GM23248 (cell line): ENCODE measurements around the gene CD27. TPM values are rescaled to one million over a fixed set of nuclear protein-coding genes. Genes with fewer than 3 reads are reported as not detected.

Experiments used
- DNase-seq: peaks from one replicate; pipeline ENCODE4 v3.0.0-alpha.2; 2015
- H2AFZ ChIP-seq: fragments of 200-600 bp; sonication (generic); 2 replicates; pipeline ENCODE4 v1.6.1; 2016; ENCODE audit warnings: antibody characterized with exemption
- H3F3A ChIP-seq: fragments of 200-600 bp; sonication (generic); 2 replicates; pipeline ENCODE4 v1.6.1; 2016; ENCODE audit warnings: mild to moderate bottlenecking, antibody characterized with exemption, mixed run types; ENCODE audit not compliant: insufficient read depth
- H3K27ac ChIP-seq: fragments of 200-600 bp; sonication (generic); 2 replicates; pipeline ENCODE4 v1.5.1; 2016; ENCODE audit warnings: mild to moderate bottlenecking
- H3K27me3 ChIP-seq: fragments of 200-600 bp; sonication (generic); replicated peaks from 2 replicates; pipeline ENCODE4 v1.6.1; 2016; ENCODE audit warnings: mild to moderate bottlenecking; ENCODE audit not compliant: insufficient read depth
- H3K36me3 ChIP-seq: fragments of 200-600 bp; sonication (generic); 2 replicates; pipeline ENCODE4 v1.6.1; 2016; ENCODE audit warnings: low read depth, mild to moderate bottlenecking
- H3K4me1 ChIP-seq: fragments of 200-600 bp; sonication (generic); 2 replicates; pipeline ENCODE4 v1.6.1; 2016; ENCODE audit warnings: mild to moderate bottlenecking; ENCODE audit not compliant: insufficient read depth
- H3K4me2 ChIP-seq: fragments of 200-600 bp; sonication (generic); one replicate; pipeline ENCODE4 v1.6.1; 2016; ENCODE audit warnings: mild to moderate bottlenecking; ENCODE audit not compliant: unreplicated experiment
- H3K4me3 ChIP-seq: fragments of 200-600 bp; sonication (generic); 2 replicates; pipeline ENCODE4 v1.5.1; 2016; ENCODE audit warnings: mild to moderate bottlenecking
- H3K79me2 ChIP-seq: fragments of 200-600 bp; sonication (generic); 2 replicates; pipeline ENCODE4 v1.6.1; 2016; ENCODE audit warnings: mild to moderate bottlenecking; ENCODE audit not compliant: insufficient read depth
- H3K9ac ChIP-seq: fragments of 200-600 bp; sonication (generic); 2 replicates; pipeline ENCODE4 v1.6.1; 2016; ENCODE audit warnings: mild to moderate bottlenecking
- H3K9me2 ChIP-seq: fragments of 200-600 bp; sonication (generic); 2 replicates; pipeline ENCODE4 v1.6.1; 2016; ENCODE audit warnings: mixed run types, mild to moderate bottlenecking, moderate library complexity; ENCODE audit not compliant: insufficient read depth
- H3K9me3 ChIP-seq: fragments of 200-600 bp; sonication (generic); one replicate; pipeline ENCODE4 v1.6.1; 2017; ENCODE audit warnings: low read depth
- H4K20me1 ChIP-seq: fragments of 200-600 bp; sonication (generic); 2 replicates; pipeline ENCODE4 v1.6.0; 2016; ENCODE audit not compliant: insufficient read depth
- EZH2 ChIP-seq: fragments of 200-600 bp; sonication (generic); IDR thresholded peaks from 2 replicates; pipeline ENCODE4 v1.6.1; 2018; ENCODE audit warnings: antibody characterized with exemption, mild to moderate bottlenecking; ENCODE audit not compliant: insufficient read depth, poor library complexity, severe bottlenecking
- EZH2phosphoT487 ChIP-seq: fragments of 200-600 bp; sonication (generic); IDR thresholded peaks from 2 replicates; pipeline ENCODE4 v1.6.1; 2018; ENCODE audit warnings: antibody characterized with exemption, moderate library complexity, mild to moderate bottlenecking, low read depth; ENCODE audit not compliant: insufficient read depth
- WGBS, 2 experiments: methylation state at CpG; one replicate each; pipeline ENCODE4 v1.1.6; 2015 to 2017; ENCODE audit warnings: low lambda C conversion rate in 2 of 2, low coverage in 1 of 2; ENCODE audit errors: missing lambda C conversion rate in 2 of 2; 5-methylcytosine and 5-hydroxymethylcytosine counted together
- in situ Hi-C: fragments of 300-500 bp; cut with MboI; formaldehyde crosslinking; loops from 2 replicates; pipeline ENCODE4 v1.15.0; 2020
- polyA plus RNA-seq: library from polyadenylated mRNA; unstranded; fragments of >200 nt; fragmentation: Nextera tagmentation; extraction: Ambion mirVana; gene quantifications from 2 replicates; pipeline ENCODE4 v1.2.1, GENCODE V29; 2016
- total RNA-seq: library from RNA; depleted of rRNA; stranded (reverse); fragments of >200 nt; shearing (Covaris generic); gene quantifications from 2 replicates; pipeline ENCODE4 v1.2.3, GENCODE V29; 2014

Gene CD27
- total and polyA plus RNA-seq, 2 experiments from 2014 or later: 0.28 TPM; not detected in 1

DNA sequence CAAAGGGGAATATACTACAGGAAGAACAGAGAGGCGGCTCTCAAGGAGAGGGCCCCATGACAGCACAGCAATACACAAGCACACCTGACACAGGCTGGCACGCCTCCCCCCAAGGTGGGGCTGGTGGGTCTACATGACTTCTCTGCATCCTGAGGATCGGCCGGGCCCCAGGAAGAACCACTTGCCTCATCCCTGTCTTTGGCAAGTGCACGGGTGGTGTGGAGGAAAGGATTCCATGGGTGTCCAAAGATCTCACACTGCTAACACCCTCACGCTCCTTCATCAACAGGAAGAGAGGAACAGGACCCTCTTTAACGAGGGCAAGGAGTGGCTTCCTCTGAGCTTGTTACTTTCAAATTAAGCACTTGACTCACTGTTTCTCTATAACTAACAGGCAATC lies 18.5 kb downstream of the CD27 start:
- no peak overlapping the region for H3K4me3 ChIP-seq
- H3K9me3 ChIP-seq: no peaks in the 10 kb centered on the region
- H4K20me1 ChIP-seq: no peaks in the 10 kb centered on the region
- H3K36me3 ChIP-seq: peaks cover 22% of the 10 kb centered on the region
- no peak overlapping the region for H3K4me2 ChIP-seq
- in situ Hi-C loops: no loop called here
- no peaks in the 10 kb centered on the region for H3K9me2 ChIP-seq
- WGBS, 2 experiments: 61 to 68% methylated on average over 7 of the region's 7 CpGs
- H2AFZ ChIP-seq: no peak overlapping the region
- no peak for TF ChIP-seq EZH2phosphoT487
- TF ChIP-seq EZH2: no peak
- peaks cover 4% of the 10 kb centered on the region; the same call in 1 of the 2 replicates for H3F3A ChIP-seq
- peaks cover 26% of the 10 kb centered on the region for H3K79me2 ChIP-seq
- no peak overlapping the region for H3K27ac ChIP-seq
- no peaks in the 10 kb centered on the region for H3K27me3 ChIP-seq
- H3K4me1 ChIP-seq: peaks cover 4% of the 10 kb centered on the region
- no peak overlapping the region for H3K9ac ChIP-seq
- no peak for DNase-seq

DNA sequence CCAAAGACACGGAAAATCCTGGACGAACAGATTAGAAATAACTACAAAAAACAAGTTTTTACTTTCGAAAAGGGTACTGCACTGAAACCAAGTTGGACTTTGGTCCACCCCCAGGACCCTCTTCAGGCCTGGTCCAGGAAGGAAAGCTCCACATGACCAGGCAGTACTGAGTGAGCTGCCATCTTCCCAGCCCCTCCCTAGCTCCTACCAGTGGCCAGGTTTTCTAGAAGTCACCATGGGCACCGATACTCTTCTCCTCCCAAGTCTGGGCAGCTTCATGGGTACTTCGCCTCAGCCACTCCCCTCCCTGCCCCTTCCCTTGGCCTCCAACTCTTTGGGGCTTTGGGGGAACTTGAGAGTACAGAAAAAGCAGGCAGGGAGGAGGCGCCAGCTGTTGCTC lies 19.1 kb downstream of the CD27 start:
- no peak overlapping the region for H3K4me3 ChIP-seq
- no peak overlapping the region for H3K9ac ChIP-seq
- TF ChIP-seq EZH2 (no peak), EZH2phosphoT487 (no peak)
- no peaks in the 10 kb centered on the region for H3K9me2 ChIP-seq
- H3K79me2 ChIP-seq: peaks cover 33% of the 10 kb centered on the region
- WGBS, 2 experiments: 83 to 93% methylated on average over 6 of the region's 6 CpGs
- H3K4me1 ChIP-seq: peaks cover 11% of the 10 kb centered on the region
- H3K36me3 ChIP-seq: peaks cover 21% of the 10 kb centered on the region
- H3K27me3 ChIP-seq: no peaks in the 10 kb centered on the region
- DNase-seq: no peak
- H4K20me1 ChIP-seq: no peaks in the 10 kb centered on the region
- H3F3A ChIP-seq: peaks cover 9% of the 10 kb centered on the region; the same call in 1 of the 2 replicates
- no peak overlapping the region for H2AFZ ChIP-seq
- no peaks in the 10 kb centered on the region for H3K9me3 ChIP-seq
- no peak overlapping the region for H3K27ac ChIP-seq
- no peak overlapping the region for H3K4me2 ChIP-seq
- in situ Hi-C loops: no loop called here

DNA sequence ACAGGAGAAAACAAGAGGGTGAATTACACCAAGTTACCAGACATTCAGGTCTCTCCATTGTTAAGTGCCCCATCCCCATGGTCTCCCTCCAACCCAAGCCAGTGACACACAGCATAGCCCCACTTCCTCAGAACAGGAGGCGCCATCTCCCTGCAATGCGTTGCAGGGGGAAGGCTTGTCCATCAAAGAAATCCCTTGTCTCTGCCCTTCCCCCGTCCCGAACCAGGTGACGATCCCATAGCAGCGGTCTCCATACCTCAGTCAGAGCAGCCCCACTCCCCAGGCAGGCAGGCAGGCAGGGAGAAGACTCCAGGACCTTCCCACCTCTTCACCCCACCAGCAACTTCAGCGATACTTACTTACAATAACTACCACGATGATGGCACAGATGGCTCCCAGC lies 19.8 kb downstream of the CD27 start:
- Histone ChIP-seq H3K4me1 (peaks cover 16% of the 10 kb centered on the region), H3F3A (peaks cover 12% of the 10 kb centered on the region; the same call in 1 of the 2 replicates), H3K36me3 (peaks cover 15% of the 10 kb centered on the region), H3K4me2 (no peak overlapping the region), H3K79me2 (peaks cover 39% of the 10 kb centered on the region), H3K9ac (no peak overlapping the region), H3K9me3 (no peaks in the 10 kb centered on the region), H3K9me2 (no peaks in the 10 kb centered on the region), H3K27me3 (no peaks in the 10 kb centered on the region), H3K4me3 (no peak overlapping the region), H3K27ac (no peak overlapping the region), H2AFZ (no peak overlapping the region), H4K20me1 (no peaks in the 10 kb centered on the region)
- WGBS, 2 experiments: 92 to 98% methylated on average over 8 of the region's 8 CpGs
- in situ Hi-C loops: no loop called here
- DNase-seq: no peak
- TF ChIP-seq EZH2phosphoT487 (no peak), EZH2 (no peak)

DNA sequence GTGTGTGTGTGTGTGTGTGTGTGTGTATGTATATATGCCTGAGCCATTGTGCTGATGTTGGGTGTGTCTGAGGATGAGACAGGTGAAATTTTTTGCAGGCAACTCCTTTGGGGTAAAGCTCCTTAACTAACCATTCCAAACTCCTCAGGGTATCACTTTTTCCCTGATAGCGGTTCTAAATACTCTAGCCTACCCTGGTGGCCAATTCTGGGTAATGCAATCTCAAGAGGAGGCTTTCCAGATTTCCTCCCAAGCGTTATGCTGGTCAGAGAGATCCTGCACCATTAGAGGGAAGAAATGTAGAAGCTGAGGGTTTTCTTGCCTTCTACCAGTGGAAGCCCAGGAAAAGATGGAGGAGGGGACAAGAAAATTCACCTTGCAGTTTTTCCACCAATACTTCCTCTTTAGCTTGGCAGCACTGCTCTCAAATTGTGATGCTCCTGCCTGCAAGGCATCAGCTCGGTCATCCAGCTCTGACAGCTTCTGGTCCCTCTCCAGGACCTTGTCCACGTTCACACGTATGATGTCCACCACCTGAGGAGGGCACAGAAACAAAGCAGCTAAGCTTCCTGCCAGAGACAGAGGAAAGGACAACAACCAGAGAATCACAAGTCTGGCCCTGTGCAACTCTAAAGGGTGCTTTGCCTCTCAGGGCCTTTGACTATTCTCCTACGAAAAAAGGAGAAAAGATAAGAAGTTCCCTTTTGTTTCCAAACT lies 20.9 kb downstream of the CD27 start:
- no peak overlapping the region for H3K4me3 ChIP-seq
- DNase-seq: peak; percentile 81
- no peaks in the 10 kb centered on the region for H3K9me2 ChIP-seq
- no peaks in the 10 kb centered on the region for H3K27me3 ChIP-seq
- H2AFZ ChIP-seq: no peak overlapping the region
- no peak overlapping the region for H3K9ac ChIP-seq
- H3K4me1 ChIP-seq: peaks cover 16% of the 10 kb centered on the region
- H3K79me2 ChIP-seq: peaks cover 45% of the 10 kb centered on the region
- H3K36me3 ChIP-seq: peaks cover 15% of the 10 kb centered on the region
- H4K20me1 ChIP-seq: no peaks in the 10 kb centered on the region
- H3F3A ChIP-seq: peaks cover 13% of the 10 kb centered on the region; the same call in 1 of the 2 replicates
- H3K27ac ChIP-seq: no peak overlapping the region
- no peak for TF ChIP-seq EZH2
- TF ChIP-seq EZH2phosphoT487: no peak
- in situ Hi-C loops: no loop called here
- 32 to 33% methylated on average over 6 of the region's 6 CpGs for WGBS, 2 experiments
- H3K4me2 ChIP-seq: no peak overlapping the region
- H3K9me3 ChIP-seq: no peaks in the 10 kb centered on the region
